Activated T-helper 9 cell treated with anti-CD3 and anti-CD28 coated beads, Interleukin-2, amount 50 U/mL, for 16 hours (primary cell): ENCODE measurements around the gene DUSP7.

ENCODE experiments used
- DNase-seq: peaks from one replicate; pipeline ENCODE4 v3.0.0-alpha.2; 2020; ENCODE audit warnings: low read depth

The DUSP7 gene

GRCh38 chr3:52006017-52006819, 50.2 kb downstream of the DUSP7 start:
- no peak for DNase-seq

- no peak for DNase-seq
These were observed 50.8 kb downstream of the DUSP7 start for GRCh38 chr3:52005571-52005986.

- DNase-seq: no peak
These were observed 51.4 kb downstream of the DUSP7 start for GRCh38 chr3:52004906-52005395.

- DNase-seq: no peak
These were observed 52.1 kb downstream of the DUSP7 start for GRCh38 chr3:52004163-52004787.

GRCh38 chr3:52002748-52003147, 53.6 kb downstream of the DUSP7 start:
- DNase-seq: no peak

GRCh38 chr3:52001443-52001974, 54.9 kb downstream of the DUSP7 start:
- DNase-seq: peak; percentile 77

- no peak for DNase-seq
These were observed 56.5 kb downstream of the DUSP7 start for GRCh38 chr3:51999846-52000245.
